Testis (tissue), 3 donors: ENCODE data around the gene SH2B3. TPM values are rescaled to one million over a fixed set of nuclear protein-coding genes. Genes with fewer than 3 reads are reported as not detected.
"Not testable (repeated sequence)": the region's sequence is repeated elsewhere in the genome, so short reads cannot be mapped to it uniquely, and the experiment has no call there.

Experiments used
- DNase-seq: peaks from one replicate; pipeline ENCODE4 v3.0.0-alpha.2; 2019
- H3K27ac ChIP-seq, 2 donors: fragments of 200-600 bp; sonication (generic); one replicate each; pipeline ENCODE4 v1.5.1; 2019
- H3K27me3 ChIP-seq: fragments of 200-600 bp; sonication (generic); one replicate; pipeline ENCODE4 v1.5.1; 2019
- H3K36me3 ChIP-seq: fragments of 200-600 bp; sonication (generic); one replicate; pipeline ENCODE4 v1.5.1; 2017; ENCODE audit warnings: low read depth; ENCODE audit errors: missing control alignments
- H3K4me1 ChIP-seq: fragments of 200-600 bp; sonication (generic); one replicate; pipeline ENCODE4 v1.5.1; 2019
- H3K4me3 ChIP-seq, 2 donors: fragments of 200-600 bp; sonication (generic); one replicate each; pipeline ENCODE4 v1.5.1; 2017 to 2019
- H3K9me3 ChIP-seq: fragments of 200-600 bp; sonication (generic); one replicate; pipeline ENCODE4 v1.5.1; 2017
- POLR2A ChIP-seq: fragments of 450-650 bp; IDR thresholded peaks from one replicate; pipeline ENCODE4 v1.6.1; 2017; ENCODE audit warnings: antibody characterized with exemption, mild to moderate bottlenecking, moderate library complexity
- WGBS, 2 donors: methylation state at CpG; one replicate each; pipeline ENCODE4 v1.1.5; 2018; 5-methylcytosine and 5-hydroxymethylcytosine counted together
- intact Hi-C: fragments of 100-400 bp; cut with DNase I; formaldehyde crosslinking; loops from one replicate; pipeline ENCODE4 v1.15.1; 2023; ENCODE audit warnings: low total_unique reads
- polyA plus RNA-seq: library from polyadenylated mRNA; stranded (reverse); fragments of 350-450 nt; fragmentation: Illumina TruSeq; extraction: RNeasy Lipid Tissue Mini Kit (QIAGEN cat#74804); gene quantifications from one replicate; pipeline ENCODE4 v1.2.3, GENCODE V29; 2014; ENCODE audit warnings: low read depth, low replicate concordance; ENCODE audit not compliant: insufficient read depth
- total RNA-seq, 2 donors: library from RNA; depleted of rRNA; stranded (reverse); fragments of >200 nt; gene quantifications; one replicate each; pipeline ENCODE4 v1.2.3, GENCODE V29; 2016
- TF ChIP-seq, protein P1 (sequence below), 3 experiments: fragments of 450-650 bp in 2 of 3; fragments of 200-600 bp in 1 of 3; sonication (generic) in 1 of 3; IDR thresholded peaks; one replicate each; pipeline ENCODE4 v1.5.1; 2016 to 2019; ENCODE audit warnings: antibody characterized with exemption in 3 of 3, mild to moderate bottlenecking in 2 of 3, moderate library complexity in 1 of 3

Gene SH2B3
- total and polyA plus RNA-seq, 3 donors from 2014 or later: 22.0 to 38.1 (median 36.9) TPM

GRCh38 chr12:111368788-111369495, 36.8 kb upstream of the SH2B3 start, which contains the start of gene PHETA1:
Gene PHETA1 (minus strand): TSS chr12:111369095. CDS start chr12:111363427, 5,668 bp downstream.
- Histone ChIP-seq H3K9me3 (no peaks in the 10 kb centered on the region), H3K36me3 (no peaks in the 10 kb centered on the region), H3K4me1 (peaks cover 13% of the 10 kb centered on the region), H3K4me3 (peak within 1 kb of the TSS; percentile 85 to 92), H3K27me3 (no peaks in the 10 kb centered on the region), H3K27ac (peak within 1 kb of the TSS; percentile 16 to 68)
- WGBS, 2 donors: 1 to 3% methylated on average over 23 to 69 of the region's 72 CpGs
- peak; percentile 95 for DNase-seq
- TF ChIP-seq, protein P1, sequence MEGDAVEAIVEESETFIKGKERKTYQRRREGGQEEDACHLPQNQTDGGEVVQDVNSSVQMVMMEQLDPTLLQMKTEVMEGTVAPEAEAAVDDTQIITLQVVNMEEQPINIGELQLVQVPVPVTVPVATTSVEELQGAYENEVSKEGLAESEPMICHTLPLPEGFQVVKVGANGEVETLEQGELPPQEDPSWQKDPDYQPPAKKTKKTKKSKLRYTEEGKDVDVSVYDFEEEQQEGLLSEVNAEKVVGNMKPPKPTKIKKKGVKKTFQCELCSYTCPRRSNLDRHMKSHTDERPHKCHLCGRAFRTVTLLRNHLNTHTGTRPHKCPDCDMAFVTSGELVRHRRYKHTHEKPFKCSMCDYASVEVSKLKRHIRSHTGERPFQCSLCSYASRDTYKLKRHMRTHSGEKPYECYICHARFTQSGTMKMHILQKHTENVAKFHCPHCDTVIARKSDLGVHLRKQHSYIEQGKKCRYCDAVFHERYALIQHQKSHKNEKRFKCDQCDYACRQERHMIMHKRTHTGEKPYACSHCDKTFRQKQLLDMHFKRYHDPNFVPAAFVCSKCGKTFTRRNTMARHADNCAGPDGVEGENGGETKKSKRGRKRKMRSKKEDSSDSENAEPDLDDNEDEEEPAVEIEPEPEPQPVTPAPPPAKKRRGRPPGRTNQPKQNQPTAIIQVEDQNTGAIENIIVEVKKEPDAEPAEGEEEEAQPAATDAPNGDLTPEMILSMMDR (IDR thresholded peaks at IDR 0.05): no peak
- no peak for TF ChIP-seq POLR2A
- intact Hi-C loops: no loop called here

DNA sequence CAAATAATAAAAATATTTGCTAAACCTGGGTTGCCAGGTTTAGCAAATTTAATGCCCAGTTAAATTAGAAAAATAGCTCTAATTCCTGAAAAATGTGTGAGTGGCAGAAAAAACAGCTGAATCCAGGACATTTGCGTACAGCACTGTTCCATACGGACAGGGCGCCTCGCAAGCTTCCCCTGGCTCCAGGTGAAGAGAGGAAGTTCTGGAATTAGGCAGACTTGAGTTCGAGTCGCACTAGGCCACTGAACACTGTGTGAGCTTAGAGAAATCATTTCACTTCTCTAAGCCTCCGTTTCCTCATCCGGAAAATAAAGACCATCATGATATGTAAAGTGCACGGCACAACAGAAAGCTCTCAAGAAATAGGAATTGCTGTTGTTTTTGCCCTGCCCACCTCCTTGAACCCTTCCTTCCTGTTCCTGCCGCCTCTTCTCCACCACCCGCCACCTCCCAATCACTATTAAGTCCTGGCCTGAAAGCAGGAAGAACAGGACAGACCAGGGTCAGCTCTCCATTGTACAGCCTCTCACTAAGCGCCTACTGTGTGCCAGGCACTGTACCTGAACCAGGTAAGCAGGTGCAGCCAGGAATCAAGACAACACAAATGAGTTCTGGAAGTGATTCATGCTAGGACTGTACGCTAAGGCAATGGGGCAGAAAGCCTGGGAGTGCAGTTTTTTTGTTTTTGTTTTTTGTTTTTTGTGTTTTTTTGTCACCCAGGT, 36.1 kb upstream of the SH2B3 start:
- H3K36me3 ChIP-seq: no peaks in the 10 kb centered on the region

GRCh38 chr12:111373231-111373630, 32.5 kb upstream of the SH2B3 start:
- H3K4me3 ChIP-seq, H3K4me1 ChIP-seq, DNase-seq, H3K27me3 ChIP-seq, H3K9me3 ChIP-seq, H3K27ac ChIP-seq, H3K36me3 ChIP-seq, intact Hi-C loops: not testable (repeated sequence)
- WGBS, 2 donors: 82 to 92% methylated on average over 1 of the region's 1 CpG

More for the DNA sequence above, 36.1 kb upstream of the SH2B3 start:
- peaks cover 13% of the 10 kb centered on the region for H3K4me1 ChIP-seq
- TF ChIP-seq, protein P1 (IDR thresholded peaks at IDR 0.05): no peak
- no peak for TF ChIP-seq POLR2A
- H3K4me3 ChIP-seq: peak overlapping the region; percentile 85 to 92
- H3K27me3 ChIP-seq: no peaks in the 10 kb centered on the region
- 25 to 52% methylated on average over 13 of the region's 13 CpGs for WGBS, 2 donors
- no peaks in the 10 kb centered on the region for H3K9me3 ChIP-seq
- peak overlapping the region in 1 of 2 donors; percentile 50 for H3K27ac ChIP-seq
- DNase-seq: no peak
- intact Hi-C loops: no loop called here

DNA sequence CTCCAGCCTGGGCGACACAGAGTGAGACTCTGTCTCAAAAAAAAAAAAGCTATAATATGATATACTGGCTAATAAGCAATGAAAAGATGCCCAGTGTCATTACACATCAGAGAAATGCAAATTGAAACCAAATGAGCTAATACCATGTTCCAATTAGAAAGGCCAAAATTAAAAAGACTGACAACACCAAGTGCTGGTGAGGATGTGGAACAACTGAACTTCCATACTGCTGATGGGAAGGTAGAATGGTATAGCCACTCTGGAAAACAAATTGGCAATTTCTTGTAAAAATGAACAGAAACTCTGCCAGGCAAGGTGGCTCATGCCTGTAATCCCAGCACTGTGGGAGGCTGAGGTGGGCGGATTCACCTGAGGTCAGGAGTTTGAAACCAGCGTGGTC, 28.3 kb upstream of the SH2B3 start:
- 92 to 95% methylated on average over 3 of the region's 3 CpGs for WGBS, 2 donors
- intact Hi-C loops: no loop called here
- no peaks in the 10 kb centered on the region for H3K27me3 ChIP-seq

More for the DNA sequence above, 28.3 kb upstream of the SH2B3 start:
- no peaks in the 10 kb centered on the region for H3K36me3 ChIP-seq
- no peak for DNase-seq
- no peak overlapping the region for H3K4me3 ChIP-seq
- H3K27ac ChIP-seq: no peak overlapping the region
- no peaks in the 10 kb centered on the region for H3K9me3 ChIP-seq
- TF ChIP-seq, protein P1 (IDR thresholded peaks at IDR 0.05): no peak
- TF ChIP-seq POLR2A: no peak
- no peaks in the 10 kb centered on the region for H3K4me1 ChIP-seq
